GM19193 (cell line): Measurements from ENCODE around the gene ORM2.
"Not testable (repeated sequence)": the region's sequence is repeated elsewhere in the genome, so short reads cannot be mapped to it uniquely, and the experiment has no call there.

Experiments
- POLR2A ChIP-seq: IDR thresholded peaks from 4 replicates; pipeline ENCODE4 v1.6.1; 2011; ENCODE audit not compliant: insufficient read depth, insufficient read length; ENCODE audit errors: extremely low read depth

Gene ORM2

GRCh38 chr9:114317665-114318357, 11.9 kb upstream of the ORM2 start:
- TF ChIP-seq POLR2A, result no peak

DNA sequence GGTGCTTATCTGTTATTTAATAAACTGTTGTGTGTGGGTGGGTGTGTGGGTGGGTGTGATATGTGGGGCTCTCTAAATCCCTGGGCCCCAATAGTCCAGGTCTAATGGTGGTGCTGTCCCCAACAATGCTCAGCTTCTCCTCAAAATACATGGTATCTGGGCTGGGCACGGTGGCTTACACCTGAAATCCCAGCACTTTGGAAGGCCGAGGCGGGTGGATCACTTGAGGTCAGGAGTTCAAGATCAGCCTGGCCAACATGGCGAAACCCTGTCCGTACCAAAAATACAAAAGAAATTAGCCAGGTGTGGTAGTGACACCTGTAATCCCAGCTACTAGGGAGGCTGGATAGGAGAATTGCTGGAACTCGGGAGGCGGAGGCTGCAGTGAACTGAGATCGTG, 11.3 kb upstream of the ORM2 start:
- no peak for TF ChIP-seq POLR2A

DNA sequence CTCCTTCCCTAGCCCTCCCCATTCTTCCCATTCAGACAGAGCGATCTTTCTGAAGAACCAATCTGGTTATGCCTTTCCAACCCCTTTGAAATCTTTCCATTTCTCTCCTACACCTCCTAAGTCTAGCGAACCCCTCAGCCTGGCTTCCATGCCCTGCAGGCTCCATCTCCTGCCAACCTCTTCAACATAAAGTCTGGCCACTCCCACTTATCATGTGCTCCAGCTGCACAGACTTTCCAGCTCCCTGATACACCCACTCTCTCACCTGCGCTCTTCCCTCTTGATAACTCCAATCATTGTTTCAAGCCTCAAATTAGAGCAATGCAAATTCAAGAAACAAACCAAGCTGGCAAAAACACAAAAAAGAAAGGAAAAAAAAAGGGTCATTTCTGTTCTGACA, 10.5 kb upstream of the ORM2 start:
- no peak for TF ChIP-seq POLR2A

- TF ChIP-seq POLR2A, result no peak
These were observed 7.9 kb upstream of the ORM2 start for GRCh38 chr9:114321759-114322158.

DNA sequence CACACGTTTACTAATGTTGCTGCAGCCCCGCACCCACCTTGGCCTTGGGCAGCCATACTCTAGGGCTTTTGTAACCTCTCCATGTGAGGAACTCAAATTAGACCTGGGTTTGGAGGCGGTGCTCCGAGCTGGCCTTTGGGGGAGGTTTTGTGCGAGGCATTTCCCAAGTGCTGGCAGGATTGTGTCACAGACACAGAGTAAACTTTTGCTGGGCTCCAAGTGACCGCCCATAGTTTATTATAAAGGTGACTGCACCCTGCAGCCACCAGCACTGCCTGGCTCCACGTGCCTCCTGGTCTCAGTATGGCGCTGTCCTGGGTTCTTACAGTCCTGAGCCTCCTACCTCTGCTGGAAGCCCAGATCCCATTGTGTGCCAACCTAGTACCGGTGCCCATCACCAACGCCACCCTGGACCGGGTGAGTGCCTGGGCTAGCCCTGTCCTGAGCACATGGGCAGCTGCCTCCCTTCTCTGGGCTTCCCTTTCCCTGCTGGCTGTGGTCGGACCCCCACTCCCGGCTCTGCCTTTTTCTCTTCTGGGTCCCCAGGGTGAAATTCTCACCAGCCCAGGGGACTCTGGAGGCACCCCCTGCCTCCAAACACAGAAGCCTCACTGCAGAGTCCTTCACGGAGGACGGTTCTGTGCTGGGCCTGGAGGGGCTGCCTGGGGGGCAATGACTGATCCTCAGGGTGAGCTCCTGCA, 6.7 kb upstream of the ORM2 start, which contains the start of gene ORM1:
Gene ORM1, plus strand, starts transcription at position 268 of the 701 bp plus-strand sequence. Its CDS starts 36 bp downstream, at position 304.
- TF ChIP-seq POLR2A, result not testable (repeated sequence)

- TF ChIP-seq POLR2A, result no peak
These were observed 5.2 kb upstream of the ORM2 start for GRCh38 chr9:114324492-114324891.

DNA sequence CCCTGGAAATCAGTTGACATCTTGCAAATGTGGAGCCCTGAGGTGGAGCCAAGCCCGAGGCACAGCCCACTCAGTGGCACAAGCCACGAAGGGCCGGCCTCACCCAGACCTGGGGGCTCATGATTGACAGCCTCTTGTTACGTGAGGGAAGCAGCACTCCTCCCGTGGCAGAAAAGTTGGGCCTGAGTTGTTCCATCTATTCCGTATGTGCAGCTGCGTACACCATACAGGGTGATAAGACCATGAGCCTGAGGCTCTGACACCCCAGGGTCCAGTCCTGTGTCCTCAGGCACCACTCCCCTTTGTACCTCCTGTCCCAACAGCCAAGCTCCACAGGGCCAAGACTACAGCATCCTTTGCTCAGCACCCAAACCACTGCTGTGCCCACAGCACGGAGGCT, 1.9 kb upstream of the ORM2 start:
- TF ChIP-seq POLR2A, result no peak

GRCh38 chr9:114330636-114331035, 967 bp downstream of the ORM2 start:
- no peak for TF ChIP-seq POLR2A

DNA sequence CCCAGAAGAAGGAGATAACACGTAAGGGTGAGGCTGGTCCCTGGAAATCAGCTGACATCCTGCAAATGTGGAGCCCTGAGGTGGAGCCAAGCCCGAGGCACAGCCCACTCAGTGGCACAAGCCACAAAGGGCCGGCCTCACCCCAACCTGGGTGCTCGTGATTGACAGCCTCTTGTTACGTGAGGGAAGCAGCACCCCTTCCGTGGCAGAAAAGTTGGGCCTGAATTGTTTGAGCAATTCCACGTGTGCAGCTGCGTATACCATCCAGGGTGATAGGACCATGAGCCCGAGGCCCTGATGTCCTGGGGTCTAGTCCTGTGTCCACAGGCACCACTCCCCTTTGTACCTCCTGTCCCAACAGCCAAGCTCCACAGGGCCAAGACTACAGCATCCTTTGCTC, 4.8 kb downstream of the ORM2 start:
- no peak for TF ChIP-seq POLR2A

- no peak for TF ChIP-seq POLR2A
These were observed 6.1 kb downstream of the ORM2 start for GRCh38 chr9:114335745-114336144.

- TF ChIP-seq POLR2A, result no peak
These were observed 6.5 kb downstream of the ORM2 start for GRCh38 chr9:114336157-114336556.

DNA sequence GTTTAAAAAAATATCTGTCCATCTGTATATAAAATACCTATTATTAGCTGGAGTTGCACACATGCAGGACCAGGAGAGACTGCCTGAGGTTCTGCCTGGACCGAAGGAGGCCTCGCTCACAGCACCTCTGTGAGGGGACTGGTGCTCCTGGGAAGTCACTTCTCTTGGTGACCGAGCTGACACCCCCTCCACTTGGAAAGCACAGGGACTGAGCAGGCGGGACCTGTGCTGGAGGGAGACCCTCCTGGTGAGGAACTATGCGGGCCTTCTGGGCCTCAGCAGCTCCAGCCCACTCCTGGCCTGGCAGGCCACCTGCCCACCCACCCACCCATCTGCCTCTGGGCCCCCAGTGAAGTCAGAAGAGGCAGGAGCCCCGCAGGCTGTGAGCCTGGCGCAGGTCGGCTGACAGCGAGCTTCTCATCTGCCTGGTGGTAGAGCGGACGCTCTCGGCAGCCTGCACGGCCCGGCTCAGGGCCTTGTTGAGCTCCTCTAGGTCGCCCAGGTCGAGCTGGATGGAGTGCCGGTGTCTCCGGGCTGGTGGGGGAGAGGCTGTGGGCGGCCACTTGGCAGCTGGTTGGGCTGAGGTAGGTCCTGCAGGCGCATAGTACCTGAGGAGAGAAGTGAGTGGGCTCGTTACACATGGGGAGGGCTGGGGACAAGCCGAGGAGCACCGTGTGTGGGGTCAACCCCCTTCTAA, 7.2 kb downstream of the ORM2 start:
- TF ChIP-seq POLR2A, result no peak

- no peak for TF ChIP-seq POLR2A
These were observed 8.5 kb downstream of the ORM2 start for GRCh38 chr9:114338187-114338586.

GRCh38 chr9:114339130-114339908, 9.7 kb downstream of the ORM2 start:
- no peak for TF ChIP-seq POLR2A
